Transverse colon (tissue), 4 donors: ENCODE data around the gene PAK6. TPM values are rescaled to one million over a fixed set of nuclear protein-coding genes. Genes with fewer than 3 reads are reported as not detected.

Experiments
- DNase-seq: peaks from one replicate; pipeline ENCODE4 v3.0.0-alpha.2; 2019
- H3K27ac ChIP-seq, 4 donors: fragments of 200-600 bp; sonication (generic); 2 replicates each; pipeline ENCODE4 v1.5.1; 2016 to 2018; ENCODE audit warnings: inconsistent platforms in 4 of 4
- H3K27me3 ChIP-seq: fragments of 200-600 bp; sonication (generic); 2 replicates; pipeline ENCODE4 v1.5.1; 2017; ENCODE audit warnings: inconsistent platforms
- H3K36me3 ChIP-seq, 4 donors: fragments of 200-600 bp; sonication (generic); 2 replicates each; pipeline ENCODE4 v1.5.1; 2017 to 2019; ENCODE audit warnings: inconsistent platforms in 4 of 4
- H3K4me1 ChIP-seq, 4 donors: fragments of 200-600 bp; sonication (generic); 2 replicates each; pipeline ENCODE4 v1.5.1; 2017 to 2020; ENCODE audit warnings: inconsistent platforms in 4 of 4
- H3K4me3 ChIP-seq, 4 donors: fragments of 200-600 bp; sonication (generic); 1 replicate in 1 of 4; 2 replicates in 3 of 4; pipeline versions ENCODE4 v1.5.1 to v1.6.1; 2017 to 2019; ENCODE audit warnings: inconsistent platforms in 4 of 4
- H3K9me3 ChIP-seq, 2 donors: fragments of 200-600 bp; sonication (generic); 2 replicates each; pipeline ENCODE4 v1.5.1; 2017 to 2019; ENCODE audit warnings: inconsistent platforms in 2 of 2
- CTCF ChIP-seq, 5 experiments: fragments of 200-600 bp in 3 of 5; fragments of 450-650 bp in 2 of 5; sonication (generic) in 3 of 5; IDR thresholded peaks; 1 replicate in 2 of 5; 2 replicates in 3 of 5; pipeline ENCODE4 v1.5.1; 2016 to 2017; ENCODE audit warnings: antibody characterized with exemption in 5 of 5, inconsistent platforms in 3 of 5, mild to moderate bottlenecking in 2 of 5, moderate library complexity in 1 of 5
- EP300 ChIP-seq: sonication (generic); formaldehyde crosslinking; IDR thresholded peaks from one replicate; pipeline ENCODE4 v1.6.1; 2017; ENCODE audit warnings: antibody characterized with exemption, low read depth
- POLR2A ChIP-seq: fragments of 450-650 bp; IDR thresholded peaks from one replicate; pipeline ENCODE4 v1.6.1; 2016; ENCODE audit warnings: antibody characterized with exemption, mild to moderate bottlenecking, moderate library complexity
- POLR2AphosphoS5 ChIP-seq, 3 donors: sonication (generic); formaldehyde crosslinking; IDR thresholded peaks; one replicate each; pipeline ENCODE4 v1.6.1; 2016; ENCODE audit warnings: antibody characterized with exemption in 3 of 3
- WGBS, 2 donors: methylation state at CpG; one replicate each; pipeline ENCODE4 v1.1.5; 2018; ENCODE audit warnings: low coverage in 1 of 2; 5-methylcytosine and 5-hydroxymethylcytosine counted together
- in situ Hi-C, 4 donors: fragments of 200-750 bp; cut with MboI; loops; one replicate each; pipeline versions ENCODE4 v1.15.0 to v1.15.1; 2017; ENCODE audit warnings: low sequenced_read_pairs in 3 of 4, low pct_ligation_motif_present in 1 of 4, low pct_unique_long_range_greater_than_20kb in 1 of 4
- intact Hi-C: fragments of 100-400 bp; cut with DNase I; formaldehyde crosslinking; loops from one replicate; pipeline ENCODE4 v1.15.1; 2023; ENCODE audit warnings: low total_unique reads
- total RNA-seq, 4 donors: library from RNA; depleted of rRNA; stranded (reverse); fragments of >200 nt; gene quantifications; one replicate each; pipeline ENCODE4 v1.1.0, GENCODE V29; 2016

The PAK6 gene
- total RNA-seq, 4 donors from 2014 or later, result 3.0 to 7.5 (median 4.5) TPM

- intact Hi-C loops (loop anchor here (1.0 to 10.0 kb wide), 2 partner anchors 16 to 219 kb away; partner anchors contain the start of genes BMF and CCDC9B), in situ Hi-C loops (loop anchor here in 1 of 4 donors (25.0 kb wide), 1 partner anchor 88 kb away; the partner anchor contains the start of gene IVD)
- Histone ChIP-seq H3K27ac (peak overlapping the region; percentile 89 to 98 (median 96)), H3K9me3 (no peaks in the 10 kb centered on the region), H3K4me1 (peaks cover under 1 to 52% (median 22%) of the 10 kb centered on the region in 4 donors), H3K36me3 (no peaks in the 10 kb centered on the region), H3K4me3 (peak overlapping the region; percentile 41 to 91 (median 78)), H3K27me3 (no peaks in the 10 kb centered on the region)
- TF ChIP-seq POLR2AphosphoS5 (IDR thresholded peaks at IDR 0.05) (no peak), POLR2A (no peak), CTCF (IDR thresholded peaks at IDR 0.05) (no peak), EP300 (no peak)
- no peak for DNase-seq
- WGBS, 2 donors, result 2% methylated on average over 67 of the region's 101 CpGs; no CpG with 5 or more reads in 1 of the 2 donors
Observed at GRCh38 chr15:40323953-40324937, 85.4 kb downstream of the PAK6 start.

GRCh38 chr15:40325188-40325587, 86.3 kb downstream of the PAK6 start:
- Histone ChIP-seq H3K4me3 (peak overlapping the region in 3 of 4 donors; percentile 73 to 91 (median 83)), H3K27me3 (no peaks in the 10 kb centered on the region), H3K36me3 (no peaks in the 10 kb centered on the region), H3K4me1 (peaks cover 8 to 58% (median 26%) of the 10 kb centered on the region in 4 donors), H3K9me3 (no peaks in the 10 kb centered on the region), H3K27ac (peak overlapping the region; percentile 89 to 98 (median 96))
- 49 to 75% methylated on average over 1 to 2 of the region's 2 CpGs for whole genome bisulfite sequencing, 2 donors
- DNase-seq, result no peak
- intact Hi-C loops (loop anchor here (10.0 kb wide), 1 partner anchor 220 kb away; the partner anchor contains the start of gene BMF), in situ Hi-C loops (no loop called here)
- TF ChIP-seq POLR2A (no peak), EP300 (no peak), POLR2AphosphoS5 (IDR thresholded peaks at IDR 0.05) (no peak), CTCF (IDR thresholded peaks at IDR 0.05) (no peak)

GRCh38 chr15:40325700-40326099, 86.8 kb downstream of the PAK6 start:
- intact Hi-C loops (loop anchor here (10.0 kb wide), 1 partner anchor 221 kb away; the partner anchor contains the start of gene BMF), in situ Hi-C loops (no loop called here)
- DNase-seq, result no peak
- Histone ChIP-seq H3K36me3 (no peaks in the 10 kb centered on the region), H3K27me3 (no peaks in the 10 kb centered on the region), H3K9me3 (no peaks in the 10 kb centered on the region), H3K4me1 (peaks cover 12 to 63% (median 29%) of the 10 kb centered on the region in 4 donors), H3K4me3 (peak overlapping the region in 2 of 4 donors; percentile 83 to 91), H3K27ac (peak overlapping the region; percentile 89 to 98 (median 96))
- no peak for TF ChIP-seq POLR2AphosphoS5 (IDR thresholded peaks at IDR 0.05)
- TF ChIP-seq EP300, result no peak
- TF ChIP-seq CTCF (IDR thresholded peaks at IDR 0.05), result no peak
- TF ChIP-seq POLR2A, result no peak
- 74% methylated on average over 2 of the region's 2 CpGs; no CpG with 5 or more reads in 1 of the 2 donors for WGBS, 2 donors

Other genes with a start within 250 kb of the PAK6 start
- gene SRP14, start 199.9 kb upstream of the PAK6 start, total RNA-seq, result 100 to 1,000 TPM; 216 to 511 (median 283) TPM
- gene BMF, start 130.2 kb upstream of the PAK6 start, total RNA-seq, result 10 to 100 TPM; 13.3 to 35.4 (median 25.1) TPM
- gene BUB1B, start 78.0 kb upstream of the PAK6 start, total RNA-seq, result 10 to 100 TPM in 2 of 4 donors, 1 to 10 TPM in 2; 1.4 to 15.3 (median 8.6) TPM
- not detected for gene ANKRD63, start 44.0 kb downstream of the PAK6 start, total RNA-seq
- 100 to 1,000 TPM in 1 of 4 donors, 10 to 100 TPM in 2, 1 to 10 TPM in 1; 5.5 to 143 (median 12.0) TPM for gene PLCB2, start 68.9 kb downstream of the PAK6 start, total RNA-seq
- gene INAFM2, start 84.6 kb downstream of the PAK6 start, total RNA-seq, result 10 to 100 TPM; 14.5 to 62.1 (median 19.4) TPM
- gene CCDC9B, start 101.9 kb downstream of the PAK6 start, total RNA-seq, result 10 to 100 TPM; 22.0 to 49.4 (median 36.9) TPM
- 1,000 to 10,000 TPM; 2,387 to 4,992 (median 3,189) TPM for gene PHGR1, start 112.0 kb downstream of the PAK6 start, total RNA-seq
- gene DISP2, start 119.2 kb downstream of the PAK6 start, total RNA-seq, result 10 to 100 TPM in 2 of 4 donors, 1 to 10 TPM in 2; 8.6 to 12.9 (median 10.9) TPM
- gene KNSTRN, start 143.7 kb downstream of the PAK6 start, total RNA-seq, result 10 to 100 TPM in 1 of 4 donors, 1 to 10 TPM in 3; 7.5 to 80.4 (median 8.3) TPM
- gene IVD, start 166.7 kb downstream of the PAK6 start, total RNA-seq, result 100 to 1,000 TPM in 1 of 4 donors, 10 to 100 TPM in 3; 51.4 to 122 (median 58.7) TPM
- gene BAHD1, start 201.9 kb downstream of the PAK6 start, total RNA-seq, result 10 to 100 TPM in 3 of 4 donors, 1 to 10 TPM in 1; 9.0 to 35.5 (median 26.4) TPM
- 1 to 10 TPM in 3 of 4 donors, not detected in 1; 2.9 to 8.8 (median 4.1) TPM for gene CHST14, start 231.9 kb downstream of the PAK6 start, total RNA-seq